ENCODE measurements around the gene ADGRL3. TPM values are rescaled to one million over a fixed set of nuclear protein-coding genes. Genes with fewer than 3 reads are reported as not detected.
"Not testable (repeated sequence)": the region's sequence is repeated elsewhere in the genome, so short reads cannot be mapped to it uniquely, and the experiment has no call there.

ADGRL3 gene
- polyA plus RNA-seq, 3 donors: 0.10 to 0.90 (median 0.65) TPM

GRCh38 chr4:61385256-61385655, 185.1 kb downstream of the ADGRL3 start:
- H3K27ac ChIP-seq (ENCODE audit: low read depth, low read length): no peak overlapping the region
- WGBS, 3 donors: 61 to 80% (median 76%) methylated on average over 4 of the region's 4 CpGs

- H3K27ac ChIP-seq (ENCODE audit: low read depth, low read length): not testable (repeated sequence)
- 66 to 86% (median 77%) methylated on average over 7 of the region's 7 CpGs for WGBS, 3 donors
Observed at GRCh38 chr4:61387372-61387771, 187.2 kb downstream of the ADGRL3 start.

DNA sequence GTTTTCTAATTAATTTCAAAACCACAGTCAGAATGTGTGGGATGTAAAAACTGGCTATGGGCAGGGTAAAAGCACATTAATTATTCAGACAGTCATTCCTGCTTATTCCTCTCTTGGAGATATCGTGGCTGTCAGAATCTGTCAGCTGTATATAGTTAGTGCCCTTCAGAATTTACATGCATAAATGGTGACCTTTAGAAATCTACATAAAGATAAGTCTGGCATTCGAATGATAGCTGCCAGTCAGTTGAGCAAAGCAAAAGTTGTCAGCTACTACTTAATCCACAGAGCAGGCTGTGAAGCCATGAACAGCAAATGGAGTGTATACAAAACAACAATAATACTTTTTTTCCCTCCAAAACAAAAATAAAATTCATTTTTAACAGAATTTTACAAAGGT, 189.5 kb downstream of the ADGRL3 start:
- WGBS, 3 donors: 47 to 71% (median 68%) methylated on average over 2 of the region's 2 CpGs
- H3K27ac ChIP-seq (ENCODE audit: low read depth, low read length): no peak overlapping the region

- 79 to 91% (median 91%) methylated on average over 3 of the region's 3 CpGs for WGBS, 3 donors
- H3K27ac ChIP-seq (ENCODE audit: low read depth, low read length): no peak overlapping the region
Observed at GRCh38 chr4:61395754-61396153, 195.6 kb downstream of the ADGRL3 start.

GRCh38 chr4:61397174-61397573, 197.0 kb downstream of the ADGRL3 start:
- 27 to 64% (median 40%) methylated on average over 1 of the region's 1 CpG for WGBS, 3 donors
- no peak overlapping the region for H3K27ac ChIP-seq (ENCODE audit: low read depth, low read length)

DNA sequence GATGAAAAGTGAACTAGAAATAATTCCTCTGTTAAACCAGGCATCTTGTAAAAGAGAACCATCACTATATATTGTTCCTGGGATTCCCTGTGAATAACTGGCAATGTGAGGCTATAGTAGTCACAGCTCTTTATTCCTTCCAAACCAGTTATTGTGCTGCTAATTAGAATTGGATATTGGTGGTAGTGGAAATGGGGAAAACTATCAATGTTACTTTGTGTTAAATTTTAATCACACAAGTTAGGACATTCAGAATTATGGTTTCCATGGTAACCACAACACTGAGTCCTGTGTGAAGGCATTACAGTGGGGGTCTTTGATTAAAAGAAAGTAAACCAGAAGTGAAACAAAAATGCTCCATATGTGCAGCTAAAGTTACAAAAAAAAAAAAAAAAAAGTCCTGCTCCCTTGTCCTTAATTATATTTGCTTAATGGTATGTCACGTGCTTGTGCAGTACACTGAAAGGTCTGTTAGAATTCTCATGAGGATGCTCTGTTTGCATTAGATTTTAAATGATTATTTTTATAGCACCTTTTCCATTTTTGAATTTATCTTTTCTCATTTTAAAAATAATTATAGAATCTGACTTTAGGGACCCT, 200.4 kb downstream of the ADGRL3 start:
- WGBS, 3 donors: 39 to 89% (median 84%) methylated on average over 1 of the region's 1 CpG
- no peak overlapping the region for H3K27ac ChIP-seq (ENCODE audit: low read depth, low read length)

GRCh38 chr4:61401771-61402170, 201.6 kb downstream of the ADGRL3 start:
- no peak overlapping the region for H3K27ac ChIP-seq (ENCODE audit: low read depth, low read length)

- no peak overlapping the region for H3K27ac ChIP-seq (ENCODE audit: low read depth, low read length)
- WGBS, 3 donors: 83 to 93% (median 92%) methylated on average over 1 of the region's 1 CpG
Observed at GRCh38 chr4:61405307-61405706, 205.2 kb downstream of the ADGRL3 start.

DNA sequence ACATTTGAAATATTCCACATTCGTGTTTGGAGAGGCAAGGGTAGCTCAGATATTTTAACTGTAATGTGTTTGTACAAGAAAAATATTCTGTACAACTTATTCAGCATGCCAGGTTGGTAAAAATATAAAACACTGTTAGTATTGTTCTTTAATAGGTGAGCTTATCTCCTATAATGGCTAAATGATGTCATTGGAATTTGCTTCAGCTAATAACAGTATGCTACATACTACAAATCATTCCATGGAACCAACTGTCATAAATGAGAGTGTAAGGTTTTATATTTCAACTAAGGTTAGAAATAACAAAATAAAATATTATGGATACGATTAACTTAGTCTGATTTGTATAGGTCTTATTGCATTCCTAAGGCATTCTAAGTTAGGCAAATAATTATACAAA, 206.6 kb downstream of the ADGRL3 start:
- 38 to 73% (median 70%) methylated on average over 2 of the region's 2 CpGs for WGBS, 3 donors
- H3K27ac ChIP-seq (ENCODE audit: low read depth, low read length): no peak overlapping the region

- no peak overlapping the region for H3K27ac ChIP-seq (ENCODE audit: low read depth, low read length)
- WGBS, 3 donors: 48 to 77% (median 72%) methylated on average over 7 of the region's 7 CpGs
Observed at GRCh38 chr4:61407642-61408618, 207.8 kb downstream of the ADGRL3 start.

DNA sequence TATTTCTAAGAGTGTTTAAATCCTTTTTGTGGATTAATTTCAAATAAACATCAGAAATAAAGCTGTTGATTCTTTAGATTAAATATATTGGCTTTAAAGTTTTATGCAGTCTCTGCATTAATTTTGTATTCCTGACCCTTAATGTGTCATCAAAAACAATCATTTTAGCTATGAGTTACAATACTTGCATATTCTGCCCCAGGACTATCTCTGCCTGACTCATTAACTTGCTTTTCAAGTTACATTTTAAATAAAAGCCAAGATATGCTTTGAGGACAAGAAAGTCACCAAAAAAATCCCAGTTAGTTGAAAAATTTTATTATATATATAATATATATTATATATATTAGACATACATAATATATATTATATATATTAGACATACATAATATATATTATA, 208.7 kb downstream of the ADGRL3 start:
- H3K27ac ChIP-seq (ENCODE audit: low read depth, low read length): no peak overlapping the region

GRCh38 chr4:61411241-61411640, 211.1 kb downstream of the ADGRL3 start:
- H3K27ac ChIP-seq (ENCODE audit: low read depth, low read length): no peak overlapping the region
- 75 to 99% (median 93%) methylated on average over 1 of the region's 1 CpG for WGBS, 3 donors

- WGBS, 3 donors: 85 to 92% (median 91%) methylated on average over 4 of the region's 4 CpGs
- H3K27ac ChIP-seq (ENCODE audit: low read depth, low read length): no peak overlapping the region
Observed at GRCh38 chr4:61425315-61425714, 225.2 kb downstream of the ADGRL3 start.

DNA sequence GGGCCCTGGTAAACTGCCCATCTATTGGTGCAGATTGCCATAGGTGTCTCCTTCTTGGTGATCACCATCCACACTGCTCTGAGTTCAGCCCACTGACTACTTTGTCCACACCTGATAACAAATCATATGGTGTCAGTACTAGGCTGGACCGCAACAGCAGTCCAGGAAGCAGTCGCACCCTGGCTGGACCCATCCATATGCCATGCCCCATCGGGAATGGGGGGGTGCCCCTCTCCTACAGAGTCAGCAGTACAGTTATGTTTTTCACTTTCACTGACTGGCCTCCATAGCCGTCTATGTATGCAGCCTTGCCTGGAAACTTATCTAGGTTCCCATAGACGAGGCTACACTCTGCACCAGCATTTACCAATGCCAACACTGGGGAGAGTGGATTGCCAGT, 226.1 kb downstream of the ADGRL3 start:
- WGBS, 3 donors: 76 to 86% (median 79%) methylated on average over 5 of the region's 5 CpGs

GRCh38 chr4:61427099-61427817, 227.1 kb downstream of the ADGRL3 start:
- 87 to 90% (median 90%) methylated on average over 11 of the region's 11 CpGs for WGBS, 3 donors
- H3K27ac ChIP-seq (ENCODE audit: low read depth, low read length): no peak overlapping the region

More for the DNA sequence above, 226.1 kb downstream of the ADGRL3 start:
- no peak overlapping the region for H3K27ac ChIP-seq (ENCODE audit: low read depth, low read length)

DNA sequence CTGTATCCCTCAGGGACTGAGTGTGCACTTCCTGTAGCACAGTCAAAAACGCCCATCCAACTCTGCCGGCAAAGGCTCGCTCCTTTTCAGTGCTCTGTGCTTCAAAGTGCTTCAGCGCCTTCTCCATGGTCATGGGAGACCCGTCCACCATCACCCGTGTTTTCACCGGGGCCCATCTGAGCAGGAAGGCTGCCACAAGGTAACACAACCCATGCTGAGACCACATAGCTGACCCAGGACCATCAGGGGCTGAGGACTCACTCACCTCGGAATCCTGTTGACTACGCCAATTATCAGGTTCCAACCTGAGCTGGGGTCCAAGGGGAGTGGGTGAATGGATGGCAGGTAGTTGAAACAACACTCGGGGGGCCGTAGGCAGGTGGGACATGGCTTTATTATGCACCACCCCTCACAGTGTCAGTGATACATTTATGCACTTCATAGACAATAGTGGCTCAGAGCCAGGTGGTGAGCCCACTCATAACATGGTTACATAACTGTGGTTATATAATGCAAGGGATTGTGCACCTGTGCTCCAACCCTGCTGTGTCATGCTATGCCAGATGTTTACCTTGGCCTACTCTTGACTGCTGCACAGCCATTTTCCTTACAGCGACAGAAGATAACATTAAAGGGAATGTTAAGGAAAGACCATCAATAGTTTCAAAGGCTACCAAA, 227.8 kb downstream of the ADGRL3 start:
- H3K27ac ChIP-seq (ENCODE audit: low read depth, low read length): no peak overlapping the region
- 82 to 86% (median 85%) methylated on average over 12 of the region's 12 CpGs for WGBS, 3 donors

- H3K27ac ChIP-seq (ENCODE audit: low read depth, low read length): no peak overlapping the region
Observed at GRCh38 chr4:61428950-61429349, 228.8 kb downstream of the ADGRL3 start.

DNA sequence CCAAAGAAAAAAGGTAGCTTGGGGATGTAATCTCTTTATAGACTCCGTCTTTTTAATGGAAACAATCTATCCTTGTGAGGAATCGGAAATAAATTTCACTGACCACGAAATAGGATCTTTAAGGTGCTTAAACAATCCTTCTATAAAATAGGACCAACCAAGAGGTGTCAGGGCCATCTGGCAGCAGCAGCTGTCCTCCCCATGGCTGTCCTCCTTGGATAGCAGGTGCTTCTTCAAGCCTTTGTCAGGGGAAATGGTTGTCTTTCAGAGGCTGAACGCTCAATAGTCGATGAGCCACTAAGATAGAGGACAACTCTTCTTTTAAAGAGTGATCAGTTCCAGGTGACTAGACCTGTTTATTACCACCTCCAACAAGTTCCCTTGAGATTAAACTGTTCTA, 231.0 kb downstream of the ADGRL3 start:
- H3K27ac ChIP-seq (ENCODE audit: low read depth, low read length): no peak overlapping the region
- 83 to 89% (median 87%) methylated on average over 5 of the region's 5 CpGs for WGBS, 3 donors

GRCh38 chr4:61437923-61438322, 237.8 kb downstream of the ADGRL3 start:
- H3K27ac ChIP-seq (ENCODE audit: low read depth, low read length): no peak overlapping the region

All from adipose tissue (tissue), 3 donors.